Right atrium auricular region (tissue), 2 donors: ENCODE results near the gene ASXL3. TPM values are rescaled to one million over a fixed set of nuclear protein-coding genes. Genes with fewer than 3 reads are reported as not detected.

Source experiments
- DNase-seq: peaks from one replicate; pipeline ENCODE4 v3.0.0-alpha.2; 2019; ENCODE audit warnings: low spot score
- H3K27ac ChIP-seq, 2 donors: fragments of 200-600 bp; sonication (generic); 1 replicate in 1 of 2; 2 replicates in 1 of 2; pipeline ENCODE4 v1.5.1; 2016 to 2019
- H3K27me3 ChIP-seq, 2 donors: fragments of 200-600 bp; sonication (generic); one replicate each; pipeline versions ENCODE4 v1.5.1 to v1.6.0; 2017 to 2019
- H3K36me3 ChIP-seq: fragments of 200-600 bp; sonication (generic); one replicate; pipeline ENCODE4 v1.5.1; 2016
- H3K4me1 ChIP-seq, 2 donors: fragments of 200-600 bp; sonication (generic); one replicate each; pipeline versions ENCODE4 v1.5.1 to v1.6.0; 2017 to 2019
- H3K4me3 ChIP-seq, 2 donors: fragments of 200-600 bp; sonication (generic); 1 replicate in 1 of 2; 2 replicates in 1 of 2; pipeline ENCODE4 v1.5.1; 2017 to 2019; ENCODE audit warnings: mild to moderate bottlenecking in 1 of 2, moderate library complexity in 1 of 2
- H3K9me3 ChIP-seq, 2 donors: fragments of 200-600 bp; sonication (generic); one replicate each; pipeline ENCODE4 v1.5.1; 2019
- total RNA-seq, 2 donors: library from RNA; depleted of rRNA; stranded (reverse); fragments of >200 nt; gene quantifications; one replicate each; pipeline ENCODE4 v1.1.0, GENCODE V29; 2016
- TF ChIP-seq, protein P1 (sequence below), 2 donors: fragments of 200-600 bp; sonication (generic); IDR thresholded peaks; one replicate each; pipeline ENCODE4 v1.5.1; 2019; ENCODE audit warnings: antibody characterized with exemption in 2 of 2

Gene ASXL3
- total RNA-seq, 2 donors from 2014 or later = 2.6 to 4.8 TPM

DNA sequence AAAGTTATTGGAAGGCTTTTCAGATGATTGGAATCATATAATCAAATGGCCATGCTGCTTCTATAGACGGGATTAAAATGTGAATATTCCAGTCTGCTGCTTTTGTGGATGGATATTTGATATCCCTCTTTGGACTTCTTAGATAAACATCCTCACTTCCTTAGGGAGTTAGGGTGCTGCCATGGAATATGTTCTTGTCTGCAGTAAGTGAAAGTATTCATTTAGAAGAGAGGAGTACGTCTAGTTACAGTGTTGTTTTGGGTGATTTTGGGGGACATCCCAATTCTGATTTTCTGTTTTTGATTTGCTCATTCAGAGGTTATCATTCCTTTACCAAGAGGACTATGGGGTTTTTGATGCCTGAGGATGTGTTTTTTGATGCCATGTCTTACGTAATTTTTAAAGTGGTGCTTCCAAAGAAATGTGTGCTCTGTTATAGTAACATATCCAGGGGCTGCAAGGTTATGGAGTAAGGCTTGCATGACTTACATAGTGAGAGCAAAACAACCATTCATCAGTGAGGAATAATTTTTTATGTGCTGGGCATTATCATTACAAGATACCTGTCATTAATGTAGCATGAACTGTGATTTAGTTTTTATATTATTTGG, 33.6 kb downstream of the ASXL3 start:
- Histone ChIP-seq H3K4me3 (no peak overlapping the region), H3K9me3 (no peaks in the 10 kb centered on the region), H3K27me3 (no peaks in the 10 kb centered on the region), H3K36me3 (no peaks in the 10 kb centered on the region), H3K27ac (no peak overlapping the region), H3K4me1 (no peaks in the 10 kb centered on the region)
- TF ChIP-seq, protein P1, sequence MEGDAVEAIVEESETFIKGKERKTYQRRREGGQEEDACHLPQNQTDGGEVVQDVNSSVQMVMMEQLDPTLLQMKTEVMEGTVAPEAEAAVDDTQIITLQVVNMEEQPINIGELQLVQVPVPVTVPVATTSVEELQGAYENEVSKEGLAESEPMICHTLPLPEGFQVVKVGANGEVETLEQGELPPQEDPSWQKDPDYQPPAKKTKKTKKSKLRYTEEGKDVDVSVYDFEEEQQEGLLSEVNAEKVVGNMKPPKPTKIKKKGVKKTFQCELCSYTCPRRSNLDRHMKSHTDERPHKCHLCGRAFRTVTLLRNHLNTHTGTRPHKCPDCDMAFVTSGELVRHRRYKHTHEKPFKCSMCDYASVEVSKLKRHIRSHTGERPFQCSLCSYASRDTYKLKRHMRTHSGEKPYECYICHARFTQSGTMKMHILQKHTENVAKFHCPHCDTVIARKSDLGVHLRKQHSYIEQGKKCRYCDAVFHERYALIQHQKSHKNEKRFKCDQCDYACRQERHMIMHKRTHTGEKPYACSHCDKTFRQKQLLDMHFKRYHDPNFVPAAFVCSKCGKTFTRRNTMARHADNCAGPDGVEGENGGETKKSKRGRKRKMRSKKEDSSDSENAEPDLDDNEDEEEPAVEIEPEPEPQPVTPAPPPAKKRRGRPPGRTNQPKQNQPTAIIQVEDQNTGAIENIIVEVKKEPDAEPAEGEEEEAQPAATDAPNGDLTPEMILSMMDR (IDR thresholded peaks at IDR 0.05) = no peak
- DNase-seq = no peak

DNA sequence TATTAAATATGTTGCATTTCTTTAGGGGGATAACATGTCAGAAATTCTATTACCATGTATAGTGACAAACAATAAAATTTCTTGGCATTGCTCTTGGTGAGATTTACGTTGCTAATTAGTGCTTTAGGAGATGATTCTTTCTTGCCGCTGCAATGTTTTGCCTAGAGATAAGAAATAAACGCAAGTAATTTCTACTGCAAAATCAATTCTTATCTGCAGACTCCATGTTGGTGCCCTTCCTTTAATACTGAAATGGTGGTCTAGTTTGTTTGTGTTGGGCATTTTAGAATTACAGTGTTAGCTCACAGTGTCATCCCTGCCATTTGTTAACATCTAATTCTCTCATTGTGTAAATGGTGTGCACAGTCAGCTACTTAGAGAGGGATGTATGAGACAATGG, 34.6 kb downstream of the ASXL3 start:
- H3K27ac ChIP-seq = no peak overlapping the region
- no peaks in the 10 kb centered on the region for H3K27me3 ChIP-seq
- DNase-seq = no peak
- H3K9me3 ChIP-seq = no peaks in the 10 kb centered on the region
- no peak overlapping the region for H3K4me3 ChIP-seq
- no peaks in the 10 kb centered on the region for H3K36me3 ChIP-seq
- no peaks in the 10 kb centered on the region for H3K4me1 ChIP-seq
- TF ChIP-seq, protein P1 (IDR thresholded peaks at IDR 0.05) = no peak

DNA sequence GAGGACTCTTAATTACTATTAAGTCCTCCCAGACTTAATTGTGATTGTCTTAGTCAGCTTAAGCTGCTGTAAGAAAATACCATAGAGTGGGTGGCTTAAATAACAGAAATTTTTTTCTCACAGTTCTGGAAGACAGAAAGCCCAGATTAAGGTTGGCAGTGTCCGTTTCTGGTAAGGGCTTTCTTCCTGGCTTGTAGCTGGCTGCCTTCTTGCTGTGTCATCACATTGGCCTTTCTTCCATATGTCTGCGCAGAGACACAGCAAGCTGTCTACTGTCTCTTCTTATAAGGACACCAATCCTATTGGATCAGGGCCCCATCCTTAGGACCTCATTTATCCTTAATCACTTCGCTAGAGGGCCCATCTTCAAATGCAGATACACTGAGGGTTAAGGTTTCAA, 38.5 kb downstream of the ASXL3 start:
- no peak overlapping the region for H3K4me3 ChIP-seq
- H3K9me3 ChIP-seq = no peaks in the 10 kb centered on the region
- no peak for DNase-seq
- no peaks in the 10 kb centered on the region for H3K27me3 ChIP-seq
- TF ChIP-seq, protein P1 (IDR thresholded peaks at IDR 0.05) = no peak
- H3K36me3 ChIP-seq = no peaks in the 10 kb centered on the region
- H3K27ac ChIP-seq = no peak overlapping the region
- no peaks in the 10 kb centered on the region for H3K4me1 ChIP-seq

DNA sequence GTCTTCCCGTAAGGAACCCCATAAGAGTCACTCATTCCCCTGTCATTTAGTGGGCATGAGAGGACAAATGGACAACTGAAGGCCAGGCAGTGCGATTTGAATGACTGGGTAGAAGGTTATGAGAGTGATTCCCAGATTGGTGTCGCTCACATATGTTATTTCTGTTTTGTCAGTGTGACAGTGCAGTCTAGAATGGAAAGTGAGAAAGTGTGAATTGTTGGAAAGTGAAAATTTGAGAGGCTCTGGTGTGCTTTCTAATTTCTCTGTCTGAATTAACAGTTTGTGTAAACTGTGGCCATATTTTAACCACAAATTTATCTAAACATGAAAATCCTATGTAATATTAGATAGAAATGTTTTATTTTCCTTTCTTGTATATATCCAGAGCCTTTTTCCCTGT, 49.1 kb downstream of the ASXL3 start:
- Histone ChIP-seq H3K4me1 (no peaks in the 10 kb centered on the region), H3K27ac (no peak overlapping the region), H3K9me3 (no peaks in the 10 kb centered on the region), H3K4me3 (no peak overlapping the region), H3K36me3 (no peaks in the 10 kb centered on the region), H3K27me3 (no peaks in the 10 kb centered on the region)
- TF ChIP-seq, protein P1 (IDR thresholded peaks at IDR 0.05) = no peak
- DNase-seq = no peak

DNA sequence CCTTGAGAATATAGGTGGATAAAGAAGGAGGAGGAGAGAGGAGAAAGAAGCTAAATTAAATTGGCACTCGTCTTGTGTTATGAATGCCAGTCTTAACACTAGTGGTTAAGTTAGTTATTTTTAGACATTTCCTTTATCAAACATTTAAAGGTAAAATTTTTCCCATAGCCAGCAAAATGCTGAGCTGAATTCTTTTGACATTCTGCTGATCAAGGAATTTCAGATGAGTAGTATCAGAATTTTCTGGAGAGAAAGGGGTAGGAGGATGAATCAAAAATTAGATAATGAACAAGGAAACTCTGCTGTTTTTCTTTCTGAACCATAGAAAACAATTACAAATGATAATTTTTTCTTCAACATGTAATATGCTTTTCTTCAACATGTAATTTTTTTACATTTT, 52.5 kb downstream of the ASXL3 start:
- no peaks in the 10 kb centered on the region for H3K9me3 ChIP-seq

More for the DNA sequence above, 52.5 kb downstream of the ASXL3 start:
- Histone ChIP-seq H3K4me1 (no peaks in the 10 kb centered on the region), H3K4me3 (no peak overlapping the region), H3K36me3 (no peaks in the 10 kb centered on the region), H3K27me3 (no peaks in the 10 kb centered on the region), H3K27ac (no peak overlapping the region)
- TF ChIP-seq, protein P1 (IDR thresholded peaks at IDR 0.05) = no peak
- no peak for DNase-seq
